OCI-M2 (cell line): Measurements from ENCODE around the gene DPYD.

Source experiments
- DNase-seq: peaks from one replicate; lab custom pipeline; 2025; ENCODE audit not compliant: unreplicated experiment; lab: John Stamatoyannopoulos, UW

DPYD gene

GRCh38 chr1:97920832-97921571 lies at the start of gene DPYD:
Gene DPYD (minus strand): TSS chr1:97921034. CDS start chr1:97920922, 112 bp downstream.
- DNase-seq: peak; percentile 39

- DNase-seq: no peak
These were observed 39.6 kb upstream of the DPYD start for GRCh38 chr1:97960470-97960869.

DNA sequence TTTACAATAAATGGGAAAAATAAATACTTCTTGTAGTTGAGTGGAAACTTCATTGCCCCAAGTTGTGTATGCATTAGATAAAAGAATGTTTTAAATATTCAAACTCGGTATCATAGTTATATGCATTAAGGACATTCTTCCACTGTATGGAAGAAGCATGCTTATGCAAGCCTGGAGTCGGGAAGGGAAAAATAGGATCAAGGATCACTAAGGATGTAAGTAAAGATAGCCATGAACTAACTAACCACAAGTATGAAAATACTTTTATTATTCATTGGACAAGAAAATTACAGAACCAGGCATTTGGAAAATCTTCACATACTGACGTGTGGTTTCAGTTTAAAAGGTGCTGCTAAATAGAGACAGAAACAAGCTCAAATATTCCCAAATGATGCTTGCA lies 26.9 kb upstream of the DPYD start:
- no peak for DNase-seq

GRCh38 chr1:97943354-97943753 lies 22.5 kb upstream of the DPYD start:
- no peak for DNase-seq

GRCh38 chr1:97942161-97943123 lies 21.6 kb upstream of the DPYD start:
- no peak for DNase-seq

DNA sequence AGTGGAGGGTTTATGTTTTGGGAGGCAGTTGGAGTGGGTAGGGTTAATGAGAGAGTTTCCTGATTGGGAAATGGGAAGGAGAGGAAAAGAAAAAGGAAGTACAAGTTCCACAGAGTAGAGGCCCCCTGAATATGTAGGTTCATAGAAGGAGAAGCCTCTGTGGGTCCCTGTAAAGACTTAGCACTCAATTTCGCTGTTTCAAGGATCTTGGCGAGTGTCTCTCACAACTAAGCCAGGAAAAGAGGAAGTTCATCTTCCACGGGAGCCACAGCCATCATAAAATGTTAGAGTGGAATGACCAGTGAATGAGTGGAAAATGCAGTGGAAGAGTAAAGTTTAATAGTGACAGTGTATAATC lies 17.4 kb upstream of the DPYD start:
- DNase-seq: no peak

- no peak for DNase-seq
These were observed 16.1 kb upstream of the DPYD start for GRCh38 chr1:97936976-97937375.

- DNase-seq: no peak
These were observed 13.7 kb upstream of the DPYD start for GRCh38 chr1:97934491-97934890.

DNA sequence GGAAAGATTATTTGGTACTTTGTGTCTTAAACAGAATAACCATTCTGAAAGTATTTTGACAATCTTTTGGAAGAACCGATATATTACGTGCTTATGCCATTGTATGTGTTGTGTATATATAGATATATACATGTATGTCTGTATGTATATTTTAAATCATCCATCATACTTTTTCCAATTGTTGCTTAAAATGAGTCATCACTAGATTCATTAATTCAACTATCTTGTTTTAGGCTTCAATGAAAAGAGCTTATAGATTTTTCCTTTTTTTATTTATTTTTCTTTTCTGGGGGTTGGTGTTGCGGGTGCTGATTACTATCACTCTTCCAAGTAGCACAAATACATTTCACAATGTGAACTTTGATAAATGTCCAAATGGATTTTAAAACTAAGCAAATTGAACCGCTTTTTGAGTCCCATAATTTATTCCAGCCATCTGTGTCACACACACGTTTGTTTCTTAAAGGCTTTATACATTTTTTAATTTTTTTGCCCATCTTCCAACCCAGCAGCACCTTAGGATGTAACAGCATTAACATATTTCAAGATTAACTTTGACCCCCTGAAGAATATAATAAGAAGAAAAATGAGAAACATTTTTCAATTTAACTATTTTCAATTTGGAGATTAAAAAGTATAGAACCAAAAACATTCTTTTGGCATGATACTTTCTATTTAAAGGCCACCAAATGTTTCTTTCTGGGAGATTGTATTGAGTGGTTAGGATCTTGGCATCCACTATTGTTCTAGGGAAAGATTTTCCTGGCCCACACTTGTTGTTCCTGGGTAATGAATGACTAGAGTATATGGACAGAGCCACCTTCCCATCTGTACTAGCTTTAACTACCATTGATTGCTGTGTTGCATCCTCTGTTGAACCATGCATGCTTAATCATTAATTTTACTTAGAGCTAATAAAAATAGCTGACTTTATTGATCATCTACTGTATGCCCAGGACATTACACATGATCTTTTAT lies 9.3 kb upstream of the DPYD start:
- no peak for DNase-seq

DNA sequence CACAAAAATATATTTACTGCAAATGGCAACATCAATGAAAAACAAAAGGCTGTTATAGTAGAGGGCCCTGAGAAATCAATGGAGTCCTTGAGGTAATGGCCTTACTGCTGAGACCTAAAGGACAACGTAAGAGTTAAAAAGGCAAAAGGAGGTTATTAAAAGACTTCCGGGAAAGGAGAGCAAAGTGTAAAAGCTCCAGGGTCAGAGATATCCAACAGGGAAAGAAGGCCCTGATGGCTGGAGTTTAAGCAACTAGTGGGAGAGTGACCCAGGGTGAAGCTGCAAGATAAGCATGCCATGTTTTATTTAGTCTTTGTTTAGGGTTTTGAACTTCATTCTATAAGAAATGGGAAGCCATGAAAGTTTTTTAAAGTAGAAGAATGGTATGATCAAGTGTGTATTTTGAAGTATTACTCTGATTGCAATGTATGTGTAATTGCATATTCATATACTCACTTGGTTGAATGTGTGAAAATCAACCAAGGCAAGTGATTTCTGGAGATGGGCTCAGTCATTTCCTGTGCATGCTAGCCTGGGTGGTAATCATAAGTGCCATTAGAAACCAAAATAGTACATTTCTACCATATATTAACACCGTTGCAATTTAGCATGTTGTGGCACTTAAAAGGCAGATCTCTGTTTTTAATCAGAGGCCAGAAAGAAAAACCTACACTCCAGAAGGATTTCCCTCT lies 5.3 kb upstream of the DPYD start:
- no peak for DNase-seq

DNA sequence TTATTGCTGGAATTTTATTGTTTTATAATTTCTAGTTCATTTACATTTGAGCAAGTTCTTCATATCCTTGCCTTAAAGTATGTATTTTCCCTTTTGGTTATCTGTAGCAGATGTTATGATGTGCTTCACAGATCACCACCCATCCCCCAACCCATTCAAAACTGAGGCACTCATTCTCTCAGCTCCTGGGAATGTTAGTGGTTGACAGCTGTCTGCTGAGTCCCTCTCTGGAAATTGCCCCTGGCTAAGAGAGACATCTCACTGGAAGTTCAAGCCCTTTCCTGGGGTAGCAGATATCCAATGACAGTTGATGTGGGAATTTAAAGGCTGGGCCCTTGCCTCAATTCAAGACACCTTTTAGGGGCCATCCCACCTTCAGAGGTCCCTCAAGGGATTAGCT lies 4.3 kb upstream of the DPYD start:
- no peak for DNase-seq

GRCh38 chr1:97923811-97924210 lies 3.0 kb upstream of the DPYD start:
- no peak for DNase-seq

GRCh38 chr1:97920276-97920831 lies 480 bp downstream of the DPYD start:
- DNase-seq: no peak

GRCh38 chr1:97919585-97920261 lies 1.1 kb downstream of the DPYD start:
- DNase-seq: no peak

- no peak for DNase-seq
These were observed 1.9 kb downstream of the DPYD start for GRCh38 chr1:97918961-97919360.

DNA sequence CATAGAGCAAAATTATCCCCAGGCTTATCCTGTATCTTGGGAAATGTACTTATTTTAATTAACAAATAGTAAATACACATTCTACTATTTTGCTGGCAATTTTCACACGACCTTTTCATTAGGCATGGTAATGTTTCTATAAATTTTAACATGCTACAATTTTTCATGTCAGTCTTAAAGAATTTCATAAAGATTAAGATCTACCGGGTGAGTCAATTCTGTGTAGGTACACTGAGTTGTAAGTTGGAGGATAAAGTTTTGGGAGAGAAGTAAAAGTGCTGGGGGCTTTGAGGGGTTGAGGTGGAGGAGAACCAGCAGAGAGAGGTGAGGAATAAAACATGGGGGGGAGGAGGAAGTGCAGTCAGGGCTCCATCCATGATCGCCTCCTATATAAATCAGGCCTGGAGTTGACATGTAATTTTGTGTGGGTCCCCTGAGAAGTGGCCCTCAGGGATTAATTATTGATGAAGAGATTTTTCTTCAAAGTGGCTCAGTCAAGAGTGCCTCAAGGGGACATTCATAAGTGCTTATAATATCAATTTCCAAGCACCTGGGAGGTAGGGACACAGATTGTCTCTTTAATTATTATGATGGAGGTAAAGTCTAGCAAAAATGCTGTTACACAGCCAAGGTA lies 7.2 kb downstream of the DPYD start:
- DNase-seq: no peak

DNA sequence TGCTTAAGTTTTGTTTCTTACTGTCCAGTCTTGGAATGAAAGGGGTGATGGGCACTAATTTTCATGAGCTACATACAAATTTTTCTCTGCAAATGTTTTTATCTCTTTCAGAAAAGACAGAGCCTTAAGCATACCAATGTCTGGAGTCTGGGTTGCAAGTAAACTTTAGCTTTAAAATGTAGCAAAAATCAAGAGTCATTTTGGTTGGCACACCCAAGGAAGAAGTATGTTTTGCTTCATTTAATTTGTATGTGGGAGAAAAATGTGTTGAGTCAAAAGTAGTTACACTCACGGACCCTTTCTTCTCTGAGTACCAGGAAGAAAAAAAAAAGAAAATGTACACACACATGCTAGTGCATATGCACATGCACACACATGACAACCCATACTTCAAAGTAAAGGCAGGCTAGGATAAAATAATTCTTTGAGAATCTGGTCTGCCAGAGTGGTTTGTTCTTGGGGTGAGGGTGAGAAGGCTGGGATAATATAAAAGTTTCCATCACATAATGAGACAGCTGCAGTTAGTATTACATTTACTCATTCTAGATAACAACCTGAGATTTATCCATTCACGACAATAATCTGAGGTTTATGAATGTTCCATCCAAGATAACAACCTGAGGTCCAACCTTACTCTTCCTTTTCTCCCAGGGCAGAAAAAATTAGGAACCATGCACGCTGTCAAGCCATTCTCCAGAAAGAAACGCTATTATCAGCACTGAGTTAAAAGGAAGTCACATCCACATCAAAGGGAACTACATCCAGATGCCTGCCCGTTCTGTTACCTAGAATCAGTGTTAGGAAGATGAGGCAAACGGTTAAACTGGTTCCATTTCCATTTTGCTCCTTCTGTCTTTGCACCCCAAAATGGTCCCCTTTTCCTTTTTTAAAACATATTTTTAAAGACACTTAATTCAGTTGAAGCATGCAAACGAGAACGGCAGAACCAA lies 9.3 kb downstream of the DPYD start:
- no peak for DNase-seq

- no peak for DNase-seq
These were observed 11.6 kb downstream of the DPYD start for GRCh38 chr1:97909266-97909665.
